ENCODE data around the gene PEX14. TPM values are rescaled to one million over a fixed set of nuclear protein-coding genes. Genes with fewer than 3 reads are reported as not detected.

Gene PEX14
- polyA plus RNA-seq, 1 donor (not counting 4 experiments of a cell fraction or from before 2014, with no cell fraction given): 8.4 TPM

DNA sequence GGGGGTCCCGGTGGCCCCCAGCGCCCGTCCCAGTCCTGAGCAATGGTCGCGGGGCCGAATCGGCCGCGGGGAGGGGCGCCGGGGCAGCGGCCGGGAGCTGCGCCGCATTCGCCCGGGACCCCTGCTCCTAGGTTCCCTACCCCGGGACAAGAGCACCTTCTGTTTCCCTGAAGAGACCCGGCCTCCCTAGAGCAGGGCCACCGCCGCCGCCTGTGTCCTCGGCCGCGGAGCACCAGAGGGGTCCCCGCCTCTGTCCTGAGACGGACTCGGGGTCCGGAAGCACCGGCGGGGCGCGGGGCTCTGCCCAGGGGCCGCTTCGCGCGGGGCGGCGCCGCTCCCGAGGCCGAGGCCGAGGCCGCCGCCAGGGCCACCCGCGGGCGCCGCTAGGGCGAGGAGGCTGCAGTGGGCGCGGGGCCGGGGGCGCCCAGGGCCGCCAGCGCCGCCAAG is 163.8 kb downstream of the PEX14 start:
- no peak overlapping the region for H3K9ac ChIP-seq (ENCODE audit: control insufficient read depth, extremely low read depth, insufficient read depth, low read length)
- no peak overlapping the region for H3K4me3 ChIP-seq (ENCODE audit: control insufficient read depth in 2 of 3, extremely low read depth in 1 of 3, insufficient read depth in 2 of 3, low read depth in 1 of 3, low read length in 3 of 3)

GRCh38 chr1:10639011-10639774 is 164.4 kb downstream of the PEX14 start:
- no peak overlapping the region for H3K4me3 ChIP-seq (ENCODE audit: control insufficient read depth in 2 of 3, extremely low read depth in 1 of 3, insufficient read depth in 2 of 3, low read depth in 1 of 3, low read length in 3 of 3)
- no peak for FAIRE-seq
- TF ChIP-seq, protein P1, sequence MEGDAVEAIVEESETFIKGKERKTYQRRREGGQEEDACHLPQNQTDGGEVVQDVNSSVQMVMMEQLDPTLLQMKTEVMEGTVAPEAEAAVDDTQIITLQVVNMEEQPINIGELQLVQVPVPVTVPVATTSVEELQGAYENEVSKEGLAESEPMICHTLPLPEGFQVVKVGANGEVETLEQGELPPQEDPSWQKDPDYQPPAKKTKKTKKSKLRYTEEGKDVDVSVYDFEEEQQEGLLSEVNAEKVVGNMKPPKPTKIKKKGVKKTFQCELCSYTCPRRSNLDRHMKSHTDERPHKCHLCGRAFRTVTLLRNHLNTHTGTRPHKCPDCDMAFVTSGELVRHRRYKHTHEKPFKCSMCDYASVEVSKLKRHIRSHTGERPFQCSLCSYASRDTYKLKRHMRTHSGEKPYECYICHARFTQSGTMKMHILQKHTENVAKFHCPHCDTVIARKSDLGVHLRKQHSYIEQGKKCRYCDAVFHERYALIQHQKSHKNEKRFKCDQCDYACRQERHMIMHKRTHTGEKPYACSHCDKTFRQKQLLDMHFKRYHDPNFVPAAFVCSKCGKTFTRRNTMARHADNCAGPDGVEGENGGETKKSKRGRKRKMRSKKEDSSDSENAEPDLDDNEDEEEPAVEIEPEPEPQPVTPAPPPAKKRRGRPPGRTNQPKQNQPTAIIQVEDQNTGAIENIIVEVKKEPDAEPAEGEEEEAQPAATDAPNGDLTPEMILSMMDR (optimal IDR thresholded peaks at IDR 0.05 in 1 of 3, IDR thresholded peaks at IDR 0.05 in 1 of 3, conservative IDR thresholded peaks at IDR 0.05 in 1 of 3; ENCODE audit: extremely low read depth in 1 of 3, insufficient read depth in 2 of 3, low read length in 3 of 3): no peak
- no peak for TF ChIP-seq EZH2 (IDR thresholded peaks at IDR 0.05; ENCODE audit: low read length)
- H4K20me1 ChIP-seq (ENCODE audit: control insufficient read depth, extremely low read depth, insufficient read depth, low read length): no peaks in the 10 kb centered on the region
- peaks cover 0 to 9% of the 10 kb centered on the region in 2 experiments for H3K36me3 ChIP-seq (ENCODE audit: control insufficient read depth in 2 of 2, extremely low read depth in 1 of 2, insufficient read depth in 2 of 2, low read length in 2 of 2)
- H3K9me1 ChIP-seq (ENCODE audit: control insufficient read depth, extremely low read depth, insufficient read depth, low read length): no peaks in the 10 kb centered on the region
- H3K79me2 ChIP-seq (ENCODE audit: control insufficient read depth, insufficient read depth, low read length): no peaks in the 10 kb centered on the region
- no peak for DNase-seq (ENCODE audit: low read depth, low spot score)
- H2AFZ ChIP-seq (ENCODE audit: control insufficient read depth, low read length): no peak overlapping the region
- dilution Hi-C loops (cut with MboI; ENCODE audit: extremely low pct_ligation_motif_present, low sequenced_read_pairs): no loop called here
- H3K9me3 ChIP-seq (ENCODE audit: control insufficient read depth, low read depth, low read length): no peaks in the 10 kb centered on the region
- H3K4me2 ChIP-seq (ENCODE audit: control insufficient read depth, extremely low read depth, insufficient read depth, low read depth, low read length): no peak overlapping the region
- no peak overlapping the region for H3K9ac ChIP-seq (ENCODE audit: control insufficient read depth, extremely low read depth, insufficient read depth, low read length)
- H3K27ac ChIP-seq (ENCODE audit: control insufficient read depth, insufficient read depth, low read length): no peak overlapping the region
- H3K4me1 ChIP-seq (ENCODE audit: control insufficient read depth, extremely low read depth, insufficient read depth, low read length): peaks cover 49% of the 10 kb centered on the region
- no peaks in the 10 kb centered on the region for H3K27me3 ChIP-seq (ENCODE audit: control insufficient read depth, extremely low read depth, insufficient read depth, low read length)

More for the DNA sequence above, 163.8 kb downstream of the PEX14 start:
- DNase-seq (ENCODE audit: low read depth, low spot score): no peak
- TF ChIP-seq EZH2 (IDR thresholded peaks at IDR 0.05; ENCODE audit: low read length): no peak
- TF ChIP-seq, protein P1 (optimal IDR thresholded peaks at IDR 0.05 in 1 of 3, IDR thresholded peaks at IDR 0.05 in 1 of 3, conservative IDR thresholded peaks at IDR 0.05 in 1 of 3; ENCODE audit: extremely low read depth in 1 of 3, insufficient read depth in 2 of 3, low read length in 3 of 3): no peak
- dilution Hi-C loops (cut with MboI; ENCODE audit: extremely low pct_ligation_motif_present, low sequenced_read_pairs): no loop called here
- Histone ChIP-seq H3K9me1 (ENCODE audit: control insufficient read depth, extremely low read depth, insufficient read depth, low read length) (no peaks in the 10 kb centered on the region), H3K4me2 (ENCODE audit: control insufficient read depth, extremely low read depth, insufficient read depth, low read depth, low read length) (no peak overlapping the region), H3K79me2 (ENCODE audit: control insufficient read depth, insufficient read depth, low read length) (no peaks in the 10 kb centered on the region), H3K36me3 (ENCODE audit: control insufficient read depth in 2 of 2, extremely low read depth in 1 of 2, insufficient read depth in 2 of 2, low read length in 2 of 2) (peaks cover 0 to 9% of the 10 kb centered on the region in 2 experiments), H3K27me3 (ENCODE audit: control insufficient read depth, extremely low read depth, insufficient read depth, low read length) (no peaks in the 10 kb centered on the region), H4K20me1 (ENCODE audit: control insufficient read depth, extremely low read depth, insufficient read depth, low read length) (no peaks in the 10 kb centered on the region), H3K4me1 (ENCODE audit: control insufficient read depth, extremely low read depth, insufficient read depth, low read length) (peaks cover 47% of the 10 kb centered on the region), H2AFZ (ENCODE audit: control insufficient read depth, low read length) (no peak overlapping the region), H3K9me3 (ENCODE audit: control insufficient read depth, low read depth, low read length) (no peaks in the 10 kb centered on the region), H3K27ac (ENCODE audit: control insufficient read depth, insufficient read depth, low read length) (no peak overlapping the region)
- no peak for FAIRE-seq

All from keratinocyte (primary cell).